GM12892 (cell line): ENCODE data around the gene TOMM20.
A peak's percentile ranks its signal among the peaks of the same experiment; 100 is the strongest.
"Not testable (repeated sequence)": the region's sequence is repeated elsewhere in the genome, so short reads cannot be mapped to it uniquely, and the experiment has no call there.

Experiments
- DNase-seq: peaks from one replicate; pipeline ENCODE4 v3.0.0; 2011; ENCODE audit not compliant: insufficient read length
- FAIRE-seq: peaks from 2 replicates; lab custom pipeline; 2011; peaks lifted over from hg19 to GRCh38; lab: Jason Lieb, UNC
- POLR2A ChIP-seq: IDR thresholded peaks from 2 replicates; pipeline ENCODE4 v1.6.1; 2011; ENCODE audit warnings: low read depth, low read length, control low read depth
- POLR2AphosphoS5 ChIP-seq: IDR thresholded peaks from 2 replicates; pipeline ENCODE4 v1.6.1; 2011; ENCODE audit warnings: low read depth, low read length, control low read depth
- TAF1 ChIP-seq: IDR thresholded peaks from 2 replicates; pipeline ENCODE4 v1.6.1; 2011; ENCODE audit warnings: low read depth, mild to moderate bottlenecking, control low read depth, low read length, borderline replicate concordance

The TOMM20 gene

GRCh38 chr1:235087906-235088305, 40.7 kb downstream of the TOMM20 start:
- TF ChIP-seq TAF1 (no peak), POLR2A (no peak)
- FAIRE-seq: no peak
- DNase-seq: no peak

- FAIRE-seq, DNase-seq: not testable (repeated sequence)
Observed at GRCh38 chr1:235085411-235086117, 43.1 kb downstream of the TOMM20 start.

- FAIRE-seq, DNase-seq: not testable (repeated sequence)
Observed at GRCh38 chr1:235080788-235081187, 47.8 kb downstream of the TOMM20 start.

- DNase-seq, FAIRE-seq: not testable (repeated sequence)
Observed at GRCh38 chr1:235080297-235080657, 48.4 kb downstream of the TOMM20 start.

GRCh38 chr1:235079443-235080296, 49.0 kb downstream of the TOMM20 start:
- no peak for FAIRE-seq
- DNase-seq: no peak
- no peak; the same call in 1 of the 2 replicates for TF ChIP-seq POLR2AphosphoS5
- TF ChIP-seq TAF1: no peak
- no peak for TF ChIP-seq POLR2A

- DNase-seq (no peak), FAIRE-seq (no peak)
- TF ChIP-seq POLR2A (0 out of 2 replicates have a peak, but pooled peaks have one; percentile 50), TAF1 (no peak)
Observed at GRCh38 chr1:235078480-235079381, 49.9 kb downstream of the TOMM20 start.

- peak; percentile 87 for TF ChIP-seq POLR2A
- no peak for TF ChIP-seq TAF1
- TF ChIP-seq POLR2AphosphoS5: peak; percentile 83; the same call in 1 of the 2 replicates
- FAIRE-seq (no peak), DNase-seq (peak; percentile 49)
Observed at GRCh38 chr1:235077571-235078479, 50.8 kb downstream of the TOMM20 start.

- FAIRE-seq: no peak
Observed at GRCh38 chr1:235077163-235077540, 51.5 kb downstream of the TOMM20 start.

GRCh38 chr1:235076504-235077162, 52.0 kb downstream of the TOMM20 start:
- DNase-seq (no peak), FAIRE-seq (no peak)
- TF ChIP-seq POLR2A (0 out of 2 replicates have a peak, but pooled peaks have one; percentile 34), TAF1 (no peak), POLR2AphosphoS5 (peak; percentile 61)

More at GRCh38 chr1:235077163-235077540, 51.5 kb downstream of the TOMM20 start:
- TF ChIP-seq POLR2AphosphoS5: no peak
- TF ChIP-seq POLR2A: no peak
- no peak for TF ChIP-seq TAF1
- DNase-seq: no peak

GRCh38 chr1:235075777-235076308, 52.8 kb downstream of the TOMM20 start:
- no peak for TF ChIP-seq TAF1
- TF ChIP-seq POLR2AphosphoS5: peak; percentile 38
- TF ChIP-seq POLR2A: 0 out of 2 replicates have a peak, but pooled peaks have one; percentile 18
- FAIRE-seq: no peak
- DNase-seq: no peak
